Skeletal muscle satellite cell (primary cell): ENCODE data around the gene SHISAL1.

Experiments
- H3K27me3 ChIP-seq: 2 replicates; pipeline ENCODE4 v1.7.0; 2013; ENCODE audit warnings: low read length; ENCODE audit not compliant: control insufficient read depth, insufficient read depth
- H3K36me3 ChIP-seq: 2 replicates; pipeline ENCODE4 v1.7.0; 2013; ENCODE audit warnings: mild to moderate bottlenecking, control low read depth, low read length; ENCODE audit not compliant: insufficient read depth
- H3K4me1 ChIP-seq: 2 replicates; pipeline ENCODE4 v1.7.0; 2013; ENCODE audit warnings: low read length; ENCODE audit not compliant: control insufficient read depth, insufficient read depth
- H3K4me2 ChIP-seq: 2 replicates; pipeline ENCODE4 v1.7.0; 2013; ENCODE audit warnings: mild to moderate bottlenecking, low read length
- H3K4me3 ChIP-seq: 2 replicates; pipeline ENCODE4 v1.7.0; 2013; ENCODE audit warnings: low read length
- H3K9ac ChIP-seq: 2 replicates; pipeline ENCODE4 v1.7.0; 2013; ENCODE audit warnings: mild to moderate bottlenecking, low read depth, low read length, moderate library complexity
- H3K9me3 ChIP-seq: replicated peaks from 2 replicates; pipeline ENCODE4 v1.7.0; 2013; ENCODE audit warnings: mild to moderate bottlenecking, control low read depth, low read length

Gene SHISAL1

DNA sequence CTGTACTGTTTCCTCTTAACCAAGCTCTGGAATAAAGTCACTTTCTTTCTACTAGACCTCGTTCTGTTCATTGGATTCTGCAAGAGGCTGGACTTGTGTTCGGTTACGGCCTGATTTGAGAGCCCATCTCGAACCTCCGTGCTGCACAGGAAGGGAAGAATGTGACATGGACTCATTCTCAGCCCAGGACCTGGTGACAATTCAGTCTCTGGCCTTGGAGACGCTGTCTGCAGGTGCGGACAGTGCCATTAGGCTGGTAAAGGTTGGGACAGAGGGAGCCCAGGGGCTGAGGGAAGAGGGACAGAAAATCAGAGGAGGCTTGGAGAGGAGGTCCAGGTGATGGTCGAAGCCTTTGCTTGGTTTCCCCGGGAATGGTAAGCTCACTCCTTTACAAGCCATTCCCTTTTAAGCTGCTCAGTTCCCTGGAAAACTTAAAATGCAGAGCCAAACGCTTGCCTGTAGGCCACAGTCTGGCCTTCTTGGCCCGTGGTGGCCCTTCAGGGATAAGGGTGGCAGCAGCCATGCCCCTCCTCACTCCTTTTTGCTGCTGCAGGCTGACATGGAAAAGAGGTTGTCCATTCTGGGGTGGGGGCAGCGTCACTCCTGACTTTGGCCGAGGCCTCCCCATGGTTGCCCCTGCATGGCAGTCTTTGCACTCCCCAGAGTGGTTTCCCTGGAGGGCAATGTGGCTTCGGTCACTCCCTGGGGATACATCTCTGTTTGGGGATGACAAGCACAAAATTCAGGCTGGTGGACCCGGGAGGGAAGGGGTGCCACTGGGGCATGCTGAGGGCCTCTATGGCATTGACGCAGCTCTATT lies 52.3 kb downstream of the SHISAL1 start:
- H3K36me3 ChIP-seq = no peaks in the 10 kb centered on the region
- no peak overlapping the region for H3K9ac ChIP-seq
- no peaks in the 10 kb centered on the region for H3K9me3 ChIP-seq
- no peak overlapping the region for H3K4me2 ChIP-seq
- H3K4me1 ChIP-seq = no peaks in the 10 kb centered on the region
- H3K27me3 ChIP-seq = peaks cover 15% of the 10 kb centered on the region
- no peak overlapping the region for H3K4me3 ChIP-seq

DNA sequence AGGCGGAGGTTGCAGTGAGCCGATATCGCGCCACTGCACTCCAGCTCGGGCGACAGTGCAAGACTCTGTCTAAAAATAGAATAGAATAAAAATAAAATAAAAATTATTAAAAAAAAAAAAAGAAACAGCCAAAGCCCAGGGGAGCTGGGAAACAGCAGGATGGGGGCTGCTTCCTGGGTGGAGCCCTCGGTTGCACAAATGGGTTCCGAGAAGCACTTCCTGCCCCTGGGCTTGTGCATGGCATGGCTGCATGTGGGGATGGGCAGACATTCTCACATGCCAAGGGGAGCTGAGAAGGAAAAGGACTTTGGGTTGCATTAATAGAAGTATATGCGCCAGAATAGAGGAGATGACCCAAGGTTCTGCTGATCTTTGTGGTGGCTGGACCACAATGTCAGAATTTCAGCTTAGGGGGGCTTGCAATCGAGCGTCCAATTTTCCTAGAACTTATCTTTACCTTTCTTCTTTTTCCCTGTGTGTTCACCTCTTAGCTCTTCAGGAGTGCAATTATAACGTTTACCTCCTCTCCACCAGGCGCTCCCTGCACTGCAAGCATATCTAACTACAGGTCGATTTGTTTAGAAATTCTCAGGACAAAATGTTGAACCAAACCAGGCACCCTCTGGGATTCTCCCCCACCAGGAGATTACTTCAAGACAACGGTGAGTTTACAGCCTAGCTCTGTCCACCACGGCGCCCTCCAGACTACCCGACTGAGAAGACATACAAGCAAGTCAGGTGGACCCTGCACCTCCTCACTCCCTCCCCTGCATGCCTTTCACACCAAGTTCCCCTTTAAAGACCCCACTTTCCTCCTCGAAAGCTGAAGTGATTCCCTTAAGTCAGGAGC lies 53.2 kb downstream of the SHISAL1 start:
- Histone ChIP-seq H3K4me2 (no peak overlapping the region), H3K4me3 (no peak overlapping the region), H3K4me1 (no peaks in the 10 kb centered on the region), H3K9me3 (no peaks in the 10 kb centered on the region), H3K27me3 (peaks cover 21% of the 10 kb centered on the region), H3K36me3 (no peaks in the 10 kb centered on the region), H3K9ac (no peak overlapping the region)

DNA sequence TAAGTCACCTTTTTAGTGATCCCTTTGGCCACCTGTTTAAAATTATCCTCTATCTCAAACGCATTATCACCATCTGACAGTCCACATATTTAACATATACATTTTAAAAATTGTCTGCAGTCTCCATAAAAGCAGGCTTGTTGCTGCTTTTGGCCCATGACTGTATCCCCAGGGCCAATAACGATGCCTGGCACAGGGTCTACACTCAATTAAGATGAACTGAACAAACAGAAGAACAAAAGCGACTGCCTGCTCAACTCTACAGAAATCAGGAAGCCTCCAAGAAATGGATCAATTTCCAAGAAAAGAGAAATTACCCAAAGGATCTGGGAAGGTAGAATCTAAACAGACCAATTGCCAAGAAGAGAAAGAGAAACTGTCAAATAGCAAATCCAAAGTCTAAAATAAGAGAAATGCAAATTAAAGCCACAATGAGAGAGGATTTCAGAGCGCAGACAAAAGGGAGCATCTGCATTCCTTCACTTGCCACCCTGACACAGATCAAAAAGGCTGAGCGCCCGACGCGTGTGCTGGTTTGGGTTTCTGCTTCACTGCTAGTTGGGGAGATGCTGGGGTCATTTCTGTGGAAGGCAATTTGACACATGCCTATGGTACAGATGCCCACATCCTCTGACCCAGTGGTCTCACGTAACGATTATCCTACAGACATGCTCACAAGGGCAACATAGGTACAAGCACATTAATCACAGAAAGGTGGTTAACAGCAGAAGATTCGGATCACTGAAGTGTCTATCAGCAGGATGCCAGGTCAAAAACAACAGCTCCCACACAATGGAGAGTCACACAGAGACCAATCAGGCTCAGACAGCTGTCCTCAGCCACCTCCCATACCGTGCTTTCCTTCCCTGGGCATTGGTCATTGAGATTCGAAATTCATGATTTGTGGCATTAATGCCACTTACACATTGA lies 55.9 kb downstream of the SHISAL1 start:
- no peaks in the 10 kb centered on the region for H3K4me1 ChIP-seq
- no peaks in the 10 kb centered on the region for H3K36me3 ChIP-seq
- H3K27me3 ChIP-seq = peaks cover 20% of the 10 kb centered on the region
- H3K4me3 ChIP-seq = no peak overlapping the region
- no peak overlapping the region for H3K9ac ChIP-seq
- H3K4me2 ChIP-seq = no peak overlapping the region
- no peaks in the 10 kb centered on the region for H3K9me3 ChIP-seq

- Histone ChIP-seq H3K4me1 (no peaks in the 10 kb centered on the region), H3K4me2 (no peak overlapping the region), H3K27me3 (peaks cover 20% of the 10 kb centered on the region), H3K9me3 (no peaks in the 10 kb centered on the region), H3K4me3 (no peak overlapping the region), H3K9ac (no peak overlapping the region), H3K36me3 (no peaks in the 10 kb centered on the region)
Measured at GRCh38 chr22:44256085-44256484, 56.7 kb downstream of the SHISAL1 start.

- H3K9me3 ChIP-seq = no peaks in the 10 kb centered on the region
- H3K4me2 ChIP-seq = no peak overlapping the region
- no peaks in the 10 kb centered on the region for H3K36me3 ChIP-seq
- H3K4me3 ChIP-seq = no peak overlapping the region
- H3K9ac ChIP-seq = no peak overlapping the region
- no peaks in the 10 kb centered on the region for H3K4me1 ChIP-seq
- H3K27me3 ChIP-seq = peaks cover 16% of the 10 kb centered on the region
Measured at GRCh38 chr22:44254811-44255210, 57.9 kb downstream of the SHISAL1 start.

GRCh38 chr22:44249376-44250147 lies 63.2 kb downstream of the SHISAL1 start:
- Histone ChIP-seq H3K4me1 (no peaks in the 10 kb centered on the region), H3K4me3 (no peak overlapping the region), H3K36me3 (no peaks in the 10 kb centered on the region), H3K9me3 (no peaks in the 10 kb centered on the region), H3K27me3 (peaks cover 14% of the 10 kb centered on the region), H3K9ac (no peak overlapping the region), H3K4me2 (no peak overlapping the region)

DNA sequence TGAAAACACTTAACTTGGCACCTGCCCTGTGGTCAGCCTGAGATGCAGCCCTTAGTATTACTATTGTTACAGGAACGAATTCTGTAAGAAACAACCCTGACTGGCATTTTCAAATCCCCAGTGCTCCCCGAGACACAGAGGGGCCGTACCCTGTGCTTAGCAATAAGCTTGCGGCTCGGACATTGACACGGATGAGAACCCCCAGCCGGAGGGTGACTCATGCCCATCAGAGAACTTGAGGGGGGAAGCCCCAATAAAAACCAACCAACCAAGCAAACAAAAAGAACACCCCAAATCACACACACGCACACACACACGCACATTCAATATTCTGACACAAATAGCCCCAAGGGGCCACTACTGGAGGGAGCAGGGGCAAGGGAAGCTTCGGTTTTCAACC lies 63.8 kb downstream of the SHISAL1 start:
- no peaks in the 10 kb centered on the region for H3K36me3 ChIP-seq
- H3K4me3 ChIP-seq = no peak overlapping the region
- peaks cover 14% of the 10 kb centered on the region for H3K27me3 ChIP-seq
- no peaks in the 10 kb centered on the region for H3K4me1 ChIP-seq
- H3K9ac ChIP-seq = no peak overlapping the region
- no peaks in the 10 kb centered on the region for H3K9me3 ChIP-seq
- H3K4me2 ChIP-seq = no peak overlapping the region

DNA sequence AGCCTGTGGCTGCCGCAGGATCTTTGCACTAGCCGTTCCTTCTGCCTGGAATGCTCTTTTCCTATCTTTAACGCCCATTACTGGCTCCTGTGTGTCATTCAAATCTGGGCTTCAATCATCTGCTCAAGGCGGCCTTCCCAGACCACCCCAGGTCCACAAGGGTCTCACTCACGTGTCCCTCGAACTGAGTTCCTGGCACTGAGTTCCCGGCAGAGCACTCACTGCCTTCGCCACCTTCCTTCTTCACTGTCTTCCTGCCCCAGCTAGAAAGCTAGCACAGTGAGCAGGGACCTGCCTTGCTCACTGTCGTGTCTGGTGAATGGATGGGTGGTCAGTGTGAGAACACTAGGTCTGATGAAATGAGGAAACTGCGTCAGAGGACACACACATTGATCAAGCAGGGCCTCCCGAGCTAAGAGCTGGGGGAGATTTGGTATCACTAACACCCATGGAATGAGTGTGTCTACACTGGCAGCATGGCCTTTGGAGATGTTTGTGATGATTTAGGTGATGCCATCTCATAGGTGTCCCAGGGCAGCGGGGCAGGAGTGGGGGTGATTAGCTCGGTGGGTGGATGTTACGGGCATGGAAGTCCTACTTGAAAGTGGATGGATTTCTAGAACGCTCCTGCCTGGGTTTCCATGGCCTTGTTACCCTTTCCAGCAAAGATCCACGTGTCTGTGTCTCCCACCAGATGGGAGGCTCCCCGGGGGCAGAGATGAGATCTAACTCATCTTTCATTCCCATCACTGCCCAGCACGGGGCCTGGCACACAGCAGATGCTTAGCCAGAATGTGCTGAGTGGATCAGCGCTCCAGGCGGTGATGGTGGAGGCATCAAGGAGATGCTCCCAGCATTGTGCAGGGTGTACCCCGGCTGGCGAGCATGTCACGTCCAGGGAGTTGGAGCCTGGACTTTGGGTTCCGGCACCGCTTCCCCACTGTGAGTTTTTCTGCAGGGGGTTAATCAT lies 64.5 kb downstream of the SHISAL1 start:
- Histone ChIP-seq H3K36me3 (no peaks in the 10 kb centered on the region), H3K4me3 (no peak overlapping the region), H3K4me1 (no peaks in the 10 kb centered on the region), H3K4me2 (no peak overlapping the region), H3K27me3 (peaks cover 16% of the 10 kb centered on the region), H3K9ac (no peak overlapping the region), H3K9me3 (no peaks in the 10 kb centered on the region)

DNA sequence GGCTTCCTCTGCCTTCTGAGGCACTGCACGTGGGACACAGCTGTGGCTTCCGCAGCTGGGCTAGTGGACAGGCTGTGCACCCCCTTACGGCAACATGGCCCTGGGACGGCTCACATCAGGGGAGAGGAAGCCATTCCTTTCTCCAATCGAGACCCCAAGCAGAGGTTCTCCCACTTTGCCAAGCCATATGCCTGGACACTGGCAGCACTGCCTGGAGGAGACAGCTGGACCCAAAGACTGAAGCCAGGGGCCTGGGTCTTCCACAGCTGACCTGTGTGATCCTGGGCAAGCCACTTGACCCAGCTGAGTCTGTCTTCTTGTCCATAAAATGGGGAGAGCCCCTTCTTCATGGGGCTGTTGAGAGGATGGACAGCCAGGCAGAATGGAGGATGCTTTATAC lies 65.4 kb downstream of the SHISAL1 start:
- Histone ChIP-seq H3K9ac (no peak overlapping the region), H3K4me1 (no peaks in the 10 kb centered on the region), H3K4me2 (no peak overlapping the region), H3K4me3 (no peak overlapping the region), H3K27me3 (peaks cover 22% of the 10 kb centered on the region), H3K9me3 (no peaks in the 10 kb centered on the region), H3K36me3 (no peaks in the 10 kb centered on the region)
